Neural progenitor cell (in vitro differentiated cells): Measurements from ENCODE around the gene YBX1.

Experiments
- CTCF ChIP-seq: fragments of 200-600 bp; sonication (generic); IDR thresholded peaks from 2 replicates; pipeline ENCODE4 v1.5.1; 2017; ENCODE audit warnings: antibody characterized with exemption, mild to moderate bottlenecking
- EZH2 ChIP-seq: fragments of 200-600 bp; sonication (generic); IDR thresholded peaks from 2 replicates; pipeline ENCODE4 v1.6.1; 2017; ENCODE audit warnings: antibody characterized with exemption, mild to moderate bottlenecking, moderate library complexity

- no peak for TF ChIP-seq CTCF
- TF ChIP-seq EZH2: no peak
Observed at GRCh38 chr1:42689912-42690311, 7.7 kb downstream of the YBX1 start.
